Activated naive CD8-positive, alpha-beta T cell (primary cell): ENCODE measurements around the gene SOWAHB.
A peak's percentile ranks its signal among the peaks of the same experiment; 100 is the strongest.

ENCODE experiments used
- H3K27ac Mint-ChIP-seq: one replicate; pipeline ENCODE4 v1.8.0; 2021; ENCODE audit warnings: mixed read lengths
- H3K27me3 Mint-ChIP-seq: one replicate; pipeline ENCODE4 v1.8.0; 2021; ENCODE audit warnings: mixed read lengths
- H3K36me3 Mint-ChIP-seq: one replicate; pipeline ENCODE4 v1.8.0; 2021; ENCODE audit warnings: mixed read lengths
- H3K4me1 Mint-ChIP-seq: one replicate; pipeline ENCODE4 v1.8.0; 2021; ENCODE audit warnings: low read depth, mixed read lengths
- H3K4me3 Mint-ChIP-seq: one replicate; pipeline ENCODE4 v1.8.0; 2021; ENCODE audit warnings: mild to moderate bottlenecking, mixed read lengths
- H3K9me3 Mint-ChIP-seq: one replicate; pipeline ENCODE4 v1.8.0; 2021; ENCODE audit warnings: low read depth, mixed read lengths

SOWAHB gene

DNA sequence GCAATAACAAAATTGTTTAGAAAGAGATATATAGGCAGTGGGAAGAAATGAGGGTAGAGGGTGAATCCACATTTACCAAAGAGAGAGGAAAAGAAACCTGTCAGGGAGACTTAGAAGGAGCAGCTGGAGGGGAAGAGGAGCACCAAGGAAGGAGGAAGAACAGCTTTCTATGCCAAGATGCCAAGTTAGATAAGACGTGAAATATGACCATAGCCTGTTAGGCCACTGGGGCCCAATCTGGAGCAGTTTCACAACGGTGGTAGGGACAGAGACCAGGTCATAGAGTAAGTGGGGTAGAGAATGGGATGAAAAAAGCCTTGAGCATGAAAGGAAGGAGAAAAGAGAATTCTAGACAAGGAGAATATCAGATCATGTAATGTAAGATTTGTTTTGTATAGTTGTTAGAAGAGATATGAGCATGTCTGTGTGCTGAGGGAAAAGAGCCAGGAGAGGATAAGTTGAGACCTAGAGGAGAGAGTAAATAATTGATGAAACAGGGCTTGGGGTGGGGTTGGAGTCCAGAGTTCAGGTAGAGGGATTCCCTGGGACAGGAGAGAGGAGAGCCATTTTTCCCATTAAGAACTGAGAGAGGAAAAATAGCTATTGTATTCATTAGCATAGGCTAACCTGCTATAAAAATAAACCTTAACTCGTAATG, 4.4 kb upstream of the SOWAHB start:
- Mint-ChIP-seq H3K4me3 (no peak overlapping the region), H3K27me3 (peaks cover 12% of the 10 kb centered on the region)

DNA sequence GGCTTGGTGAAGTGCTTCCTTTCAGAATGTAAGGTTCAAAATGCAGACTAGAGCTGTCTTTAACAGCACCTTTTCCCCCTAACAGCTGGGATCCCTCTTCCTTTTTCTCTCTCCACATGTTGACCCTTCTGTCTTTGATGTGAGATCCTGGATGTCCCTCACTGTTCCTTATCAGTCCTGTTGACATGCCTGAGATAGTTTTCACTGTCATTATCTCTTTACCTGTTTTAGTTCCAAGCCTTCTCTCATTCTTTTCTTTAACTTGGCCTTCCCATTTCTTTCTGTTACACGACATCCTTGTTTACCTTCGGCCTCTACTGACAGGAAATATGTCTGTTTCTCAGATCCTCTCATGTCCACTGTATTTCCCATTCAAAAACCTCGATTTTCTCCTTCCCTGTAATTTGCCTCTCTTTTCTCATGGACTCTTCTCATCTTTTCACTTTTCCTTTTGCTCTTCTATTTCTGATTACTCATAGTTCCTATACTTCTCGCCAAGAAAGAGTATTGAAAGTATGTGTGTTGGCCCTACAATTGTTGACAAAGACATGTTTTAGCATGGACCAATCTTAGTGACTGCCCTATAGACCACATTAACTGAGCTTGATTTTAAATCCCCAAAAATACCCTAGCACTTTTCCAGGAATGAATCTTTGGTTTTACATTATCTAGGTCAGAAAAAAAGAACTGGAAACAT, 1.2 kb upstream of the SOWAHB start:
- peak overlapping the region; percentile 66 for H3K4me3 Mint-ChIP-seq
- H3K9me3 Mint-ChIP-seq: no peaks in the 10 kb centered on the region
- H3K27me3 Mint-ChIP-seq: peaks cover 17% of the 10 kb centered on the region
- H3K27ac Mint-ChIP-seq: no peak overlapping the region
- H3K36me3 Mint-ChIP-seq: no peaks in the 10 kb centered on the region
- H3K4me1 Mint-ChIP-seq: peaks cover 11% of the 10 kb centered on the region

More for the DNA sequence above, 4.4 kb upstream of the SOWAHB start:
- H3K9me3 Mint-ChIP-seq: peaks cover 8% of the 10 kb centered on the region
- H3K36me3 Mint-ChIP-seq: peaks cover 4% of the 10 kb centered on the region
- H3K4me1 Mint-ChIP-seq: peaks cover 11% of the 10 kb centered on the region
- H3K27ac Mint-ChIP-seq: no peak overlapping the region

DNA sequence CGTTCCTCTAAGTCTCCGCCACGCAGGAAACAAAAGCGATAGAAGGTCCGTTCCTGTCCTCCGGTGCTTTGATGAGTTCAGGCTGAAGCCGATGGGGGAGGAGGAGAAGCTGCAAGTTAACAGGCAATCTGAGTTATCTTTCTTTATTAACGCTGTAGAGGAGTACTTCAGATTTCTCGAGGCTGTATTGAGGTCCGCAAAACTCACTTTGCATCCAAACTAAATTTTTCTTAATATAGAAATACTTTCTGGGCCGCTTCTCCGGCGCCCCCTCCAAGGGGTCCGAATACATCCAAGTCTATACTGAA, 395 bp upstream of the SOWAHB start:
- peak overlapping the region; percentile 66 for H3K4me3 Mint-ChIP-seq
- no peaks in the 10 kb centered on the region for H3K36me3 Mint-ChIP-seq
- H3K27me3 Mint-ChIP-seq: peaks cover 17% of the 10 kb centered on the region
- peaks cover 11% of the 10 kb centered on the region for H3K4me1 Mint-ChIP-seq
- H3K27ac Mint-ChIP-seq: no peak overlapping the region
- H3K9me3 Mint-ChIP-seq: no peaks in the 10 kb centered on the region

DNA sequence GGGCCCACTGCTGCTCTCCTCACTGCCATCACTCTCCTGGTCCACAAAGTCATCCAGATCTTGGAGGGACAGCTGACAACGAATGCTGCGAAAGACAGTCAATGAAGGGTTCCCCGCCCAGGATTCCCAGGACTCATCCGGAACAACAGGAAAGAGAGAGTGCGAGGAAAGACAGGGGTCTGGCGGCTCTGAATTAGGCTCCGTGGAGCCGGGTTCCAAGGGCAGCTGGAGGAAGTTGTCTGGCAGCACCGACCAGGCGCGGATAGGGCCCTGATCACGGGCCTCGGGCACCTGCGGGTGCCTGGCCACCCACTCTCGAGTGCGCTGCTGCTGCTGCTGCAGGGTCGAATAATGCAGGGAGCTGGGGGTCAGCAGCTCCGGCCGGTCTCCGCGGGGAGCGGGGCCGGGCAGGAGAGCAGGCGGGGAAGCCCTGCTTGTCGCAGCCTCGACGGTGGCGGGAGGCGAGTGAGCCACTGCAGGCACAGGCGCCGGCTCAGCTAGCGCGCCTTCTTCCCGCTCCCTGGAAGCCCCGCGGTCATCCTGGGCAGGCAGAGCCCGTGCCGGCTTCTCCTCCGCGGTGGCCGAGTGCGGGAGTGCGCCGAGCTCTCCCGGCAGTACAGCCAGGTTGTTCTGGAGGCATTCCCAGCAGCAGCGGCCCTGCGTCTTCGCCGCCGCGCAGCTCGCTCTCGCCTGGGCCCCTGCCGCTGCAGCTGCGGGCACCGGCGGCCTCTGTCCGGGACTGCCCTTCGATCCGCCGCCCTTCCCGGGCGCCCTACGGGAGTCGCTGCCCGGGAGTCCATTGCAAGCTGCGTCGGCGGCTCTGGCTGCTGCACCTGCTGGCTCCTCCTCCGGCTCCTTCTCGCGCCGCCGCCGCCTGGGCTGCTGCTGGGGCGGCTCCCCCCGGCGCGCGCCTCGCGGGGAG, 1.1 kb downstream of the SOWAHB start:
- Mint-ChIP-seq H3K4me1 (peaks cover 11% of the 10 kb centered on the region), H3K4me3 (peak overlapping the region; percentile 44), H3K36me3 (no peaks in the 10 kb centered on the region), H3K27me3 (peaks cover 19% of the 10 kb centered on the region), H3K27ac (no peak overlapping the region), H3K9me3 (no peaks in the 10 kb centered on the region)

DNA sequence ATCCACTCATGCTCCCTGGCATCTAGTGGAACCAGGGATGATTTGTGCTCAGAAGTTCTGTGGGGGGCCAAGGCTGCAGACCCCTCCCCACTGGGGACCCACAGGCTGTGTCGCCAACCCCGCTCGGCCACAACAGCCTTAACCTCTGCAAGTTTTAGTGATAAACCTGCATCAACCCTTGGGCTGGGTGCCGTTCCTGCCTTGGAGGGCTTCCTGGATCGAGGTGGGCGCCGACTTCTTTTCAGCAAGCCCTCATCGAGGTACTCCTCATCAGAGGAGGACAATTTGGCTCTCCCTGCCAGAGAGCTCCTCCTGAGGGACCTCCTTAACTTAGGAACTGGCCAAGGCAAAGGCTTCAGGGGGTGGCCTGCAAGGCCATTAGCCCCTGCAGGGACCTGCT, 1.9 kb downstream of the SOWAHB start:
- Mint-ChIP-seq H3K36me3 (no peaks in the 10 kb centered on the region), H3K9me3 (no peaks in the 10 kb centered on the region), H3K27ac (no peak overlapping the region), H3K4me1 (peaks cover 11% of the 10 kb centered on the region), H3K27me3 (peaks cover 23% of the 10 kb centered on the region), H3K4me3 (no peak overlapping the region)

DNA sequence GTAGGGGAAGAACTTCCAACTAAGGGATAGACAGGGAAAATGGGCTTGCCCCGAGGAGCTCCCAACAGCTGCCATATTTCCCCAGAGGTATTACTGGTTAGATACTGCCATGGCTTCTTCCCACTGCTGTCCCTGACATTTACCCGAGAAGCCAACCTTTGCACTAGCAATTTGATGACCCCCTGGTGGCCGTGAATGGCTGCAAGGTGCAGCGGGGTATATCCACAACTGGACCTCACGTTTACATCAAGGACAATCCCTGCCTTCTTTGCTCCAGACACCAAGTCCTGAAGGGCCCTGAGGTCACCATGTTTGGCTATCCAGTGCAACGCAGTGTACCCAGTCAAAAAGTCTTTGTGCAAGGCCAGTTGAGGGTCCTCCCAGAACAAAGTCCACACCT, 2.3 kb downstream of the SOWAHB start:
- Mint-ChIP-seq H3K4me1 (peaks cover 11% of the 10 kb centered on the region), H3K36me3 (no peaks in the 10 kb centered on the region), H3K9me3 (no peaks in the 10 kb centered on the region), H3K4me3 (no peak overlapping the region), H3K27me3 (peaks cover 25% of the 10 kb centered on the region), H3K27ac (no peak overlapping the region)

DNA sequence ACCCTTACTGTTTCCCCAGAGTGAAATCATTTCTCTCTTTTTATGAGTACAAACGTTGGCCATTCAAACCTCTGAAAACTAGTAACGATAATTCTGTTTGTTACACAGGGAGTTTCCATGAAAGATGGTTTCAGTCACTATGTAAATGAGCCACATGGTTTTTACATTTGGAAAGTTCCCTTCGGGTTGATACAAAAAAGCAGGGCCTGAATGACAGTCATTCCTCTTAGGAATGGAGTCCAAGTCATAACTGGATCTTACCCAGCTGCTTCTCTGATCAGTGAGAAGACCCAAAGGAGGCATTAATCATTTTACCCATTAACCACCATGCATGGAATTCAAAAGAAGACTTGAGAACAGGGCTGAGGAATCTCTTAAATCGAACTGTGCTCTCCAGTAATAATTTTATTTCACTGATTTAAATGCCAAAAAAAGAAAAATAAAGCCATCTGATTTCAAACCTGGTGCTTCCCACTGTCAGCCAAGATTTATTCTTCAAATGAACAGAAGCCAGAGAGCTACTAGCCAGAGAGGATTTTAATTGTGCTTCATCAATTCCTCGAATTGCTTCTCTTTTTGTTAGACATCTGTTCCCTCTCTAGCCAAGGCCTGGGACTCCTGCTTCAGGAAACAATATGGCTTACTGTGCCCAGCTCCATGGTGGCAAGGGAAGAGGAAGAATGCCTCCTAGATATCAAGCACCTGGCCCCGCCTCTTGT, 3.2 kb downstream of the SOWAHB start:
- Mint-ChIP-seq H3K27me3 (peaks cover 22% of the 10 kb centered on the region), H3K4me1 (peaks cover 11% of the 10 kb centered on the region), H3K36me3 (no peaks in the 10 kb centered on the region), H3K9me3 (no peaks in the 10 kb centered on the region), H3K4me3 (no peak overlapping the region), H3K27ac (no peak overlapping the region)

DNA sequence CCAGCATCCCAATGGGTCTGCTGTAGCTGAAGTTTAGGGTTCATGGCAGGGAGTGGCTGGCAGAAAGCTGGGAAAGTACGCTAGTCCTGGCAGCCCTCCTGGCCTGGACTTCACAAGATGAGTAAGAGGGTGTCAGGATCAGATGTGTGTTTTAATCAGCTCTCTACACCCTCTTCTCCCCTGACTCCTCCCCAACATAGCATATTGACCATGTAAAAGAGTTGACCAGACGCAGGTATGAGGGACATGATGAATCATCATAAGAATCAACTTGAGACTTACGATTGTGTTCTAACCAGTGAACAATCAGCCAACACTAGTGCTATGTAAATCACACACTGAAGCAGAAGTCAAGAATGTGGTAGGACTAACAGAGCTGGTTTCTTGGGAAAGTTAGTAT, 5.3 kb downstream of the SOWAHB start:
- no peaks in the 10 kb centered on the region for H3K4me1 Mint-ChIP-seq
- no peak overlapping the region for H3K4me3 Mint-ChIP-seq
- H3K9me3 Mint-ChIP-seq: no peaks in the 10 kb centered on the region
- peaks cover 13% of the 10 kb centered on the region for H3K27me3 Mint-ChIP-seq
- no peaks in the 10 kb centered on the region for H3K36me3 Mint-ChIP-seq
- no peak overlapping the region for H3K27ac Mint-ChIP-seq

DNA sequence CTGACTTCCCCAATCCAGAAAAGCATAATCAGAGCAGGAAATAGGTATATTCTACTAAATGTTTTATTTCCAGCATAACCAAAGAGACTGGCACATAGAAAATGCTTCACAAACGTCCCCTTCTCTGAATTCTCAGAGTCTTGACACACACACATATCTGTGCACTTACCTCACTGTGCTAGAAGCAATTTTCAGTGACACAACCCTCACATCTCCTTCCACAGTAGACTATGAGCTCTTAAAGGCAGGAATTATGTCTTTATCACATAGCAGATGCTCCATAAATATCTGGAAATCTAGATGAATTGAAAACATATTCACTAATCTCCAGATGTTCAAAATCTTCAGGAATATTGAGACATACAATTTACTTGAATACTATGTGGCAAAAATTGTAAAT, 5.9 kb downstream of the SOWAHB start:
- H3K36me3 Mint-ChIP-seq: no peaks in the 10 kb centered on the region
- no peak overlapping the region for H3K27ac Mint-ChIP-seq
- H3K4me1 Mint-ChIP-seq: no peaks in the 10 kb centered on the region
- H3K27me3 Mint-ChIP-seq: peaks cover 13% of the 10 kb centered on the region
- H3K9me3 Mint-ChIP-seq: no peaks in the 10 kb centered on the region
- H3K4me3 Mint-ChIP-seq: no peak overlapping the region

DNA sequence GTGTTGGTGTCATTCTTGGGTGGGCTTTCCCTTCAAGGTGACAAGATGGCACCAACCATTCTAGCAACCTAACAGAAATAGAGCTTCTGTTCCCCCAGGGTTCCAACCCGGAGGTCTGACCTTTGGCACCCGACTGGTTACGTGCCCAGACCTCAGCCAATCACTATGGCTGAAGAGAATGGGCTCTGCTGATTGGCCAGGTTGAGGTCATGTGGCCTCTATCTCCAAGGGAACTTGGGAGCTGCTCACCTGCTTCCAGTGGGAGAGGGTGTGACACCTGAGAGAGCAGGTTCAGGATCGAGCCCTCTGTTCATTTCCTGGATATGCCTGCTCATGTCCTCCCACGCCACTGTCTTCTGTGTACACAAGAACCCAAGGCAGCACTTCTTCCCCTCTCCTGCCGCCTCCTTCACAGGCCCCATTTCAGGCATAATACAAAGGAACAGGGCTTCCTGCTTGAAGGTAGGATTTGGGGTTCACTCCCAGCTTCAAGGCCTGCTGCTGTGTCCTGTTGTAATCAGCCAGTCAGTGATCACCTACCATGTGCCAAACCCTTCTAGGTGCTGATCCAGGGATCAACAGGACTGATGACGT, 11.0 kb downstream of the SOWAHB start:
- H3K36me3 Mint-ChIP-seq: no peaks in the 10 kb centered on the region
- H3K27ac Mint-ChIP-seq: no peak overlapping the region
- H3K4me1 Mint-ChIP-seq: no peaks in the 10 kb centered on the region
- no peak overlapping the region for H3K4me3 Mint-ChIP-seq
- H3K9me3 Mint-ChIP-seq: no peaks in the 10 kb centered on the region
- peaks cover 6% of the 10 kb centered on the region for H3K27me3 Mint-ChIP-seq

DNA sequence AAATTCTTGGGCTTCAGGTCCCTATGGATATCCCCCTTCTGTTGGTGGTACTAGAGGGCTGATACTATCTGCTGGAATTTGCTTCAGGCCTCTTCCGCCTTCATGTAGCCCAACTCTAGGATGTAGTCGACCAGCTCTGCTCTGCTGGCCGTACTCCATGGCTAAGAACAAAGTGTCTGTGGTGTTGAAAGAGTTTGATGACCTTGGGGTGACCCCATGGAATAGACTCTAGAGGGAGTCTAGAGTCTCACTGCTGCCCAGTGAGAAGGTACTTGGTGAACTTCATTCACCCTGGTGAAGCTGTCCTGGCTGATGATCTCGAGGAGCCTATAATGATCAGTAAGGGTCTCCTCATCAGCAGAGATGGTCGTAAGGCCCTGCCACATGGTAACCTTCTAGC, 11.7 kb downstream of the SOWAHB start:
- Mint-ChIP-seq H3K9me3 (no peaks in the 10 kb centered on the region), H3K4me1 (no peaks in the 10 kb centered on the region), H3K27ac (no peak overlapping the region), H3K36me3 (no peaks in the 10 kb centered on the region), H3K27me3 (peaks cover 4% of the 10 kb centered on the region), H3K4me3 (no peak overlapping the region)

DNA sequence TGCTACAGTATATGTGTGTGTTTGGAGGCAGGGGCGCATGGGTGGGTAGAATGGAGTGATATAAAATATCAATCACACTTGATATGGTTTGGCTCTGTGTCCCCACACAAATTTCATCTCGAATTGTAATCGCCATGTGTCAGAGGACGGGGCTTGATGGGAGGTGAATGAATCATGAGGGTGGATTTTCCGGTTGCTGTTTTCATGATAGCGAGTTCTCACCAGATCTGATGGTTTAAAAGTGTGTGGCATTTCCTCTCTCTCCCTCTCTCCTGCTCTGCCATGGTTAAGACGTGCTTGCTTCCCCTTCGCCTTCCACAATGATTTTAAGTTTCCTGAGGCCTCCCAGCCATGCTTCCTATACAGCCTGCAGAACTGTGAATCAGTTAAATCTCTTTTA, 14.8 kb downstream of the SOWAHB start:
- no peaks in the 10 kb centered on the region for H3K36me3 Mint-ChIP-seq
- no peak overlapping the region for H3K27ac Mint-ChIP-seq
- no peaks in the 10 kb centered on the region for H3K9me3 Mint-ChIP-seq
- H3K4me3 Mint-ChIP-seq: no peak overlapping the region
- no peaks in the 10 kb centered on the region for H3K4me1 Mint-ChIP-seq
- H3K27me3 Mint-ChIP-seq: peaks cover 8% of the 10 kb centered on the region

DNA sequence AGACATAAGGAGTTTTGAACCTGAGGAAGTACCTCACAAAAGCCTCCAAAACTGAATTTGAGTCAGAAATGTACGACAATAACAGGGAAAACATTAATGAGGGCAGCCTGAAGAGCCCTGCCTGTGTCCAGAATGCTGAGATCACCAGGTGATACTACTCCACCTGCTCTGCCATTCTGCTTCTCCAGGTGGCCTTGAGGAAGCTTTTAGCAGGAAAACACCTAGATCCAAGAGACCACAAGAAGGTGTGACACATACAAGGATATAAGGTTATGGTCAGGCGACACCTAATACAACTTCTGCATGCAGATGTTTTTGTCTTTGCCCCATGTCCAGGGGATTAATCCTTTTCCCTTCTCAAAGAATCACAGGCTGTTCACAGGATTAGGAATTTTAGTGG, 15.3 kb downstream of the SOWAHB start:
- peaks cover 13% of the 10 kb centered on the region for H3K27me3 Mint-ChIP-seq
- H3K9me3 Mint-ChIP-seq: no peaks in the 10 kb centered on the region
- no peak overlapping the region for H3K4me3 Mint-ChIP-seq
- H3K27ac Mint-ChIP-seq: no peak overlapping the region
- no peaks in the 10 kb centered on the region for H3K36me3 Mint-ChIP-seq
- no peaks in the 10 kb centered on the region for H3K4me1 Mint-ChIP-seq

DNA sequence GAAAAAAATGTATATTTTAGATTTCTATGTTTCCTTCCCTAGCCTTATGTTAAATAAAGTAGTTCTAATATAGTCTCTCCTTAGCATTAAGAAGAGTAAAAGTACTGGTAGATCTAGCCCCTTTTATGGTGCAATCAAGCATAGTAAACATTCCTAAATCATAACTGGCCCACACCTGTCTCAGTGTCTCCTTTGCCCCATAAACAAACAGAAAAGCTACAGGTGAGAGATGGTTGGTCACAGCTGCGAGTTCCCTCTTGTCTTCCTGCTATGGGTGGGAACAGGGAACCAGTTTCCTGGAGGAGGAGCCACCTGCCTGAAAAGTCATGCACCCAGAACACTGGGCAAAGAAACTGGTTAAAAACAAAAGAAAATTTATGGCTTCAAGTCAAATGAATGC, 16.6 kb downstream of the SOWAHB start:
- no peaks in the 10 kb centered on the region for H3K9me3 Mint-ChIP-seq
- peaks cover 2% of the 10 kb centered on the region for H3K36me3 Mint-ChIP-seq
- no peak overlapping the region for H3K4me3 Mint-ChIP-seq
- H3K27me3 Mint-ChIP-seq: peaks cover 13% of the 10 kb centered on the region
- no peak overlapping the region for H3K27ac Mint-ChIP-seq
- no peaks in the 10 kb centered on the region for H3K4me1 Mint-ChIP-seq
